ENCODE results near the gene CTBP1. TPM values are rescaled to one million over a fixed set of nuclear protein-coding genes. Genes with fewer than 3 reads are reported as not detected.

Gene CTBP1
- polyA plus RNA-seq, 1 donor from 2014 or later: 325 TPM

DNA sequence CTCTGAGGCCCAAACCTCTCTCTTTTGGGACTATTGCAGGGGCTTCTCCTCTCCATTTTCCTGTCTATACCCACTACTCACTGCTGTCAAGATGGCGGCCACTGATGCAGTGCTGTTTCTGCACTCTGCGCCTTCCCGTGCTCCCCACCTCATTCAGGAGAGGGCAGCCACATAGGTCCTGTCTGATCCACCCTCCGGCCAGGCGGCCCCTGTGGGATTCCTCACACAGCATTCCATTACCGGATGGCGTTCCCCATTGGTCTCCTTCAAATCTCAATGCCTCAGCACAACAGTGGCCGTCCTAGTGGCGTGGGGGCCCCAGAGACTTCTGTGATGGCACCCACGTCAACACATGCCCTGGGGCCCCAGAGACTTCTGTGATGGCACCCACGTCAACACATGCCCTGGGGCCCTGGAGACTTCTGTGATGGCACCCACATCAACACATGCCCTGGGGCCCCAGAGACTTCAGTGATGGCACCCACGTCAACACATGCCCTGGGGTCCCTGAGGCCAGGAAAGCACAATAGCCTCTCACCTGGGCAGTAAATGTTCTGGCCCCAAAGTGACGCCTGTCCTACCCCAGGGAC, 83.9 kb downstream of the CTBP1 start:
- Histone ChIP-seq H3K27ac (ENCODE audit: low read length) (no peak overlapping the region), H2AFZ (ENCODE audit: low read depth, low read length) (no peak overlapping the region), H3K27me3 (ENCODE audit: insufficient read depth, low read depth, low read length) (peaks cover 25% of the 10 kb centered on the region), H3K4me3 (ENCODE audit: low read length) (no peak overlapping the region), H3K36me3 (ENCODE audit: insufficient read depth, low read length) (no peaks in the 10 kb centered on the region), H3K79me2 (replicated peaks; ENCODE audit: insufficient read depth, low read length) (no peaks in the 10 kb centered on the region), H3K9me2 (ENCODE audit: insufficient read depth, low read length) (no peaks in the 10 kb centered on the region), H3F3A (ENCODE audit: insufficient read depth, low read length, poor library complexity, severe bottlenecking) (no peaks in the 10 kb centered on the region), H3K9me3 (ENCODE audit: low read length) (no peaks in the 10 kb centered on the region), H3K9ac (ENCODE audit: low read length) (no peak overlapping the region), H3K4me2 (ENCODE audit: low read length) (no peak overlapping the region), H4K20me1 (ENCODE audit: insufficient read depth) (no peaks in the 10 kb centered on the region)
- TF ChIP-seq POLR2AphosphoS5 (IDR thresholded peaks at IDR 0.05) (no peak), EP300 (conservative IDR thresholded peaks at IDR 0.05; ENCODE audit: poor library complexity, severe bottlenecking) (no peak)

DNA sequence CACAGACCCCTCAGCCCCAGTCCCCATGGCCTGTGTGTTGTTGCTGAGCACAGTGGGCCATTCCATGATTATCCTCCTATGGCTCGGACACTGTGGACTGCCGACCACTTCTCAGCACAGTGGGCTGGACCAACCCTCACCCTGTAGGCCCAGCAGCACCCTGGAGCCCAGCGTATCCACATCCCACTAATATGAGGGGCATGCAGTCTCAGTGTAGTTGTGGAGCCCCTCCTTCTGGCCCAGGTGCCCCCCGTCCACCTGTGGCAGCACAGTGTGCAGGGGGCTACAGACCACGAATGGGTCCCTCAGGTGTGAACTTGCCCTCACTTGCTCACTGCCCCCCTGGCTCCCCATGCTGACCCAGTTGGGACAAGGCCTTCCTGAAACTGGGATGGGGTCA, 84.5 kb downstream of the CTBP1 start:
- H3K9me2 ChIP-seq (ENCODE audit: insufficient read depth, low read length): no peaks in the 10 kb centered on the region

More for the DNA sequence above, 84.5 kb downstream of the CTBP1 start:
- Histone ChIP-seq H3K4me3 (ENCODE audit: low read length) (no peak overlapping the region), H3K79me2 (replicated peaks; ENCODE audit: insufficient read depth, low read length) (no peaks in the 10 kb centered on the region), H3K27me3 (ENCODE audit: insufficient read depth, low read depth, low read length) (peaks cover 19% of the 10 kb centered on the region), H3K36me3 (ENCODE audit: insufficient read depth, low read length) (no peaks in the 10 kb centered on the region), H4K20me1 (ENCODE audit: insufficient read depth) (no peaks in the 10 kb centered on the region), H2AFZ (ENCODE audit: low read depth, low read length) (no peak overlapping the region), H3K9ac (ENCODE audit: low read length) (no peak overlapping the region), H3K9me3 (ENCODE audit: low read length) (no peaks in the 10 kb centered on the region), H3K4me2 (ENCODE audit: low read length) (no peak overlapping the region), H3F3A (ENCODE audit: insufficient read depth, low read length, poor library complexity, severe bottlenecking) (no peaks in the 10 kb centered on the region), H3K27ac (ENCODE audit: low read length) (no peak overlapping the region)
- TF ChIP-seq, protein P1, sequence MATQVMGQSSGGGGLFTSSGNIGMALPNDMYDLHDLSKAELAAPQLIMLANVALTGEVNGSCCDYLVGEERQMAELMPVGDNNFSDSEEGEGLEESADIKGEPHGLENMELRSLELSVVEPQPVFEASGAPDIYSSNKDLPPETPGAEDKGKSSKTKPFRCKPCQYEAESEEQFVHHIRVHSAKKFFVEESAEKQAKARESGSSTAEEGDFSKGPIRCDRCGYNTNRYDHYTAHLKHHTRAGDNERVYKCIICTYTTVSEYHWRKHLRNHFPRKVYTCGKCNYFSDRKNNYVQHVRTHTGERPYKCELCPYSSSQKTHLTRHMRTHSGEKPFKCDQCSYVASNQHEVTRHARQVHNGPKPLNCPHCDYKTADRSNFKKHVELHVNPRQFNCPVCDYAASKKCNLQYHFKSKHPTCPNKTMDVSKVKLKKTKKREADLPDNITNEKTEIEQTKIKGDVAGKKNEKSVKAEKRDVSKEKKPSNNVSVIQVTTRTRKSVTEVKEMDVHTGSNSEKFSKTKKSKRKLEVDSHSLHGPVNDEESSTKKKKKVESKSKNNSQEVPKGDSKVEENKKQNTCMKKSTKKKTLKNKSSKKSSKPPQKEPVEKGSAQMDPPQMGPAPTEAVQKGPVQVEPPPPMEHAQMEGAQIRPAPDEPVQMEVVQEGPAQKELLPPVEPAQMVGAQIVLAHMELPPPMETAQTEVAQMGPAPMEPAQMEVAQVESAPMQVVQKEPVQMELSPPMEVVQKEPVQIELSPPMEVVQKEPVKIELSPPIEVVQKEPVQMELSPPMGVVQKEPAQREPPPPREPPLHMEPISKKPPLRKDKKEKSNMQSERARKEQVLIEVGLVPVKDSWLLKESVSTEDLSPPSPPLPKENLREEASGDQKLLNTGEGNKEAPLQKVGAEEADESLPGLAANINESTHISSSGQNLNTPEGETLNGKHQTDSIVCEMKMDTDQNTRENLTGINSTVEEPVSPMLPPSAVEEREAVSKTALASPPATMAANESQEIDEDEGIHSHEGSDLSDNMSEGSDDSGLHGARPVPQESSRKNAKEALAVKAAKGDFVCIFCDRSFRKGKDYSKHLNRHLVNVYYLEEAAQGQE (IDR thresholded peaks at IDR 0.05; ENCODE audit: borderline replicate concordance): no peak
- TF ChIP-seq CTCF (IDR thresholded peaks at IDR 0.05; ENCODE audit: poor library complexity, severe bottlenecking) (no peak), POLR2AphosphoS5 (IDR thresholded peaks at IDR 0.05) (no peak), SMC3 (conservative IDR thresholded peaks at IDR 0.05; ENCODE audit: poor library complexity) (no peak), EZH2 (IDR thresholded peaks at IDR 0.05; ENCODE audit: borderline replicate concordance, insufficient read depth, low read length, poor library complexity, severe bottlenecking) (no peak), MXI1 (conservative IDR thresholded peaks at IDR 0.05; ENCODE audit: poor library complexity, severe bottlenecking) (no peak), TAF1 (IDR thresholded peaks at IDR 0.05; ENCODE audit: low read depth) (no peak), RAD21 (conservative IDR thresholded peaks at IDR 0.05) (no peak), EP300 (conservative IDR thresholded peaks at IDR 0.05; ENCODE audit: poor library complexity, severe bottlenecking) (no peak)
